COLO668 (cell line): ENCODE measurements around the gene GNB1L.

ENCODE experiments used
- DNase-seq: peaks from one replicate; lab custom pipeline; 2025; ENCODE audit not compliant: unreplicated experiment; lab: John Stamatoyannopoulos, UW

GNB1L gene, protein sequence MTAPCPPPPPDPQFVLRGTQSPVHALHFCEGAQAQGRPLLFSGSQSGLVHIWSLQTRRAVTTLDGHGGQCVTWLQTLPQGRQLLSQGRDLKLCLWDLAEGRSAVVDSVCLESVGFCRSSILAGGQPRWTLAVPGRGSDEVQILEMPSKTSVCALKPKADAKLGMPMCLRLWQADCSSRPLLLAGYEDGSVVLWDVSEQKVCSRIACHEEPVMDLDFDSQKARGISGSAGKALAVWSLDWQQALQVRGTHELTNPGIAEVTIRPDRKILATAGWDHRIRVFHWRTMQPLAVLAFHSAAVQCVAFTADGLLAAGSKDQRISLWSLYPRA

DNA sequence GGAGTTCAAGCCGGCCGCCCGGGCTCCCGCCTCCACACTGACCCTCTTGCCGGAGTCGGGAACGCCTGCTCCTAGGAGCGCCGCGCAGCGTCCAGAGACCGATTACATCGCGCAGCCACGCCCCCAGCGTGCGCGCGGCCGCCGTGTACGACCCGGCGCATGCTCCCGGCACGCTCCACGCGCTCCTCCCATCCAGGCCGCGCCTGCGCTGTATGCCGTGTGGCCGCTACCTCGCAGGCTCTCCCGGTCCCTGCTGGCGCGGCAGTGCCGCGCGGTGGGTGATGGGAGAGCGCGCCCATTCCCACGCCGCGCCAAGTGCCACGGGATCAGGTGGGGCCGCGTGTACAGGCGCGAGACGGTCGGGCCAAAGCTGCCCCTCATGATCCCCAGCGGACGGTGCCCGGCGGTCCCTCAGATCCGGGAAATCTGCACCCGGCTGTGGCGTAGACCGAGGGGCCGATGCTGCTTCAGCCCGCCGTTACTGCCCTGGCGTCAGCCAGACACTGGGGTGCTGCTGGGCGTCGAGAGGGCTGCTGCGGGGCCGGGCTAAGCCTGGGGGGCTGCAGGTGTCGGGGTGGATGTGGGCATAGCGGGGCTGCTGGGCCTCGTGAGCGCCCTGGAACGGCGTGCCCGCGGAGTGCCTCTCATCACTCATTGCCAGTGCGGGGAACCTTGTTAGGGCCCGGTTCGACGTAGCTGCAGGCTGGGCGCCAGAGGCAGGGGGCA lies at the start of gene GNB1L, which contains the start of gene RTL10:
GNB1L (minus strand) TSS at position 97 of the 726 bp plus-strand sequence. CDS start 33,519 bp downstream, outside the sequence.
RTL10 (minus strand) TSS at position 97 of the 726 bp plus-strand sequence. CDS start 2,613 bp downstream, outside the sequence.
- DNase-seq: peak; percentile 99

DNA sequence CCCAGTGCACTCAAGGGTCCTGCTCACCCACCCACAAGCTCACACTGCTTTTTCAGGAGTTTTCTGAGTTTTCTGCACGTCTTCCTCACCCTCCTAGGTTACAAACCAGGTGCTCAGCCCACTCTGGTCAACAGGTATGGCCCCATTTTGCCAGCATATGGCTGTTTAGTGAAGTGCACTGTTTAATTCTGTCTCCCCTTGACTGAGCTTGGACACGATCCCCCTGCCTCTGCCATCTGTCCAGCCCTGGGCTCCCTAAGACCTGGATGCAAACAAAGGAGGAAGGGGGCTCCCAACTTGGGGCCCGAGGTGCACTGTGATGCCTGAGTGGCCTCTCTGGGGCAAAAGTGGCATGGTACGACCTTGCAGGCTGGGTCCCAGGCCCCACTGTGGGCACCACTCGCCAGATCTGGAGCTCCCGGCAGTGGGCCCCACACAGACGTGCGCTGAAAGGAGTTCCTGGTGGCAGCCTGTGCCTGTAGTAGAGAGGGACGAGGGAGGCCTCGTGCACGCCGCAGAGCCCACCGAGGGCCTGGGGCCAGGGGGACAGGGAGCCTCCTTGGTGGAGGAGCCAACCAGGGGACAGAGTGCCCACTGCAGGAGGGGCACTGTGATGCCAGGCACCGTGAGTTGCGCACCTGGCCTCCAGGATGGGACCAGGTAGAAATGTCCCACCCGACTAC lies 49.6 kb upstream of the GNB1L start:
- DNase-seq: no peak

DNA sequence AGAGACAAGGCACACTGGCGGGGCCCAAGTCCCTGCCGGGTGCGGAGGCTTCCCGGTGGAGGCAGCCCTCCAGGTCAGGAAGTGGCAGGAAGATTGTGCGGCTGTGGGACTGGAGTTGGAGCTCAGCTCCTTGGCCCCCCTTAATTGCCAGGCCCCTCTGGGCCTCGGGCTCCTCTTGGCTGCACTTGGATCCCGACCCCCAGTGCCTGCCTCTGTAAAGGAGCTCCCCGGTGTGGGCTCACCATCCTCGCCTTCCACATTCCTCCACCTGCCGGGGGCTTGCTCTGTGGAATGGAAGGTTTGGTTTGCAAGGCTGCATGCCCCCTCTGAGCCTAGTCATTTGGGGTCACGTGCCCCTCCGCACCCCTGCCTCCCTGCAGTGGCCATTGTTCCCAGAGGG lies 48.8 kb upstream of the GNB1L start:
- DNase-seq: no peak

DNA sequence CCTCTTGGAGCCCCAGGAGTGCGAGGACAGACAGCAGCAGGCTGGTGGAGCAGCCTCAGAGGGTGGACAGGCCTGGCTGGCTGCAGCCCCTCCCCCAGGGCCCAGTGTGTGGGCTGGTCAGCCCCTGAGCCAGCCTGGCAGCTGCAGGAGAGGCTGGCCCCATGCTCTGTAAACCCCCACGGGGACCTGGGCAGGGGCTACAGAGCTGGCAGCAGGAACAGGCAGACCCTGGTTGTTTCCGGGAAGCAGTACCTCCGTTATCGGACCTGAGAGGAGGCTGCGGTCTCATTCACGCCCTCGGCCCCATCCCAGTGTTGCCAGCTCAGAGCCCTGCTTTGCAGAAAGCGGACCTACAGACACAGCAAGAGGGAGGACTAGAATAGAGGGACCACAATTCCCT lies 48.4 kb upstream of the GNB1L start:
- DNase-seq: no peak

DNA sequence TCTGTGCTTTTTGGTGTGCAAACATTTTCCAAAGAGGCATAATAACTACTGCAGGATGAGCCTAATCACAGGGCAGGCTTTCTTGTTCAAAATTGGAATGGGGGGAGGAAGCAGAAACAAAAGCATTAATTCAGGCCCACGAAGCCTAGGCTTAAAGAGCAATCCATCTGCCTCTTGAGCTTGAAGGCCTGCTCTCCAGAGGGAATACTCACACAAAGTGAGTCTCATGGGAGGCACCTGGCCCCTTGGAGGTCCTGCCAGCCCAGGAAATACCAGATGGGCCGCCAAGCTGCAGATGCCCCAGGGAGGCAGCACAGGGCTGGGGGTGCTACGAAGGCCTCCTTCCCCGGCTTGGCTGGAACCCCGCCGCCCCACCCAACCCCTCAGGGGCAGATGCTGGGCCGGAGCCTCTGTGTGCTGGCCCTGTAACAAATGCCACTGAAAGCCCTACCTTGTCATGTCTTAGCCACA lies 47.6 kb upstream of the GNB1L start:
- no peak for DNase-seq

DNA sequence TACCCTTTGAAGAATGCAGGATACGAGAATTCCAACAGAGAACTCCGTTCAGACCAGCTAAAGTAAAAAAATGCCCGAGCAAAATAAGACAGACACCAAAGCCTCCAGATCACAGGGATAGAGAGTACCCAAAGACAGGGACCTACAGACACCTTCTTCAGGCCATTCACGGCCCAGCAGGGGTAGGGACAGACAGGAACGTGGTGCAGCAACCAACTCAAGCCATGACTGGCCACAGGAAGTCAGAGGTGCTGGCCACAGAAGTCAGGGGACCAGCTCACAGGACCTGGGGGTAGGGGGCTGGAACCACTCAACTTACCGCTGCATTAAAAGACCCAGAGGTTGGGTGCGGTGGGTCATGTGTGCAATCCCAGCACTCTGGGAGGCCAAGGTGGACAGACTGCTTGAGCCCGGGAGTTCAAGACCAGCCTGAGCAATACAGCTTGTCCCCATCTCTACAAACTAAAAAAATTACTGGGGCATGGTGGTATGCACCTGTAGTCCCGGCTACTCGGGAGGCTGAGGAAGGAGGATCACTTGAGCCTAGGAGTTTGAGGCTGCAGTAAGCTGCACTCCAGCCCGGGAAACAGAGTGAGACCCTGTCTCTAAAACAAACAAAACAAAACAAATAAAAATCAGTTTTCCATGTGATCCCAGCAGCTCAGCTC lies 47.0 kb upstream of the GNB1L start:
- no peak for DNase-seq

DNA sequence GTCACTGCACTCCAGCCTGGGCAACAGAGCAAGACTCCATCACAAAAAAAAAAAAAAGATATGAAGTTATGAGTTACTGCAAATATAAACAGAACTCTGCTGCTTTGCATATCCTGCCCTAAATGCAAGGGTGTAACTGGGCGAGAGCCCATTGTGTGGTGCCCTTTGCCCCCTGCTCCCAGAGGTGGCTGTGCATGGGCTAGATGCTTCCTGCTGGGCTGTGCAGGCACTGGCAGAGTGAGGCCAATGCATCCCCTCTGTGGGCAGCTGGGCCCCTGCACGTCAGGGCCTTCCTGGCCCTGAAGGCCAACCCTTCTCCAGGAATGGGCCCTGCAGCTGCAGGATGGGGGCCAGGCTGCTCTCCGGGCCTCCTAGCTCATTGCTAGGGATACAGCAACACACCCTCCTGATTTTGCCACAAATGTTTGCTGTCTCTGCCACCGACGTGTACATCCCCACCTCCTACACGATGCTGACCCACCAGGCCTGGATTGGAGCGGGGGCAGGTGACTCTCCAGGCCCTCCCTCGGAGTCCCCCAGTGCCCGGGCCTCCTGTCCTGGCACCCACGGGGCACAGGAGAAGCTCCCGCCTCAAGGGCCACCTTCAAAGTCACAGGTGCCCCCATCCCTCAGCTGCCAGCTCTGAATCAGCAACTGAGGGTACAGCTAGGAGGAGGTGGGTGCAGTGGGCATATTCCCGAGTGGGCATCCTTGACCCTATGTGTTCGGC lies 46.2 kb upstream of the GNB1L start:
- no peak for DNase-seq

DNA sequence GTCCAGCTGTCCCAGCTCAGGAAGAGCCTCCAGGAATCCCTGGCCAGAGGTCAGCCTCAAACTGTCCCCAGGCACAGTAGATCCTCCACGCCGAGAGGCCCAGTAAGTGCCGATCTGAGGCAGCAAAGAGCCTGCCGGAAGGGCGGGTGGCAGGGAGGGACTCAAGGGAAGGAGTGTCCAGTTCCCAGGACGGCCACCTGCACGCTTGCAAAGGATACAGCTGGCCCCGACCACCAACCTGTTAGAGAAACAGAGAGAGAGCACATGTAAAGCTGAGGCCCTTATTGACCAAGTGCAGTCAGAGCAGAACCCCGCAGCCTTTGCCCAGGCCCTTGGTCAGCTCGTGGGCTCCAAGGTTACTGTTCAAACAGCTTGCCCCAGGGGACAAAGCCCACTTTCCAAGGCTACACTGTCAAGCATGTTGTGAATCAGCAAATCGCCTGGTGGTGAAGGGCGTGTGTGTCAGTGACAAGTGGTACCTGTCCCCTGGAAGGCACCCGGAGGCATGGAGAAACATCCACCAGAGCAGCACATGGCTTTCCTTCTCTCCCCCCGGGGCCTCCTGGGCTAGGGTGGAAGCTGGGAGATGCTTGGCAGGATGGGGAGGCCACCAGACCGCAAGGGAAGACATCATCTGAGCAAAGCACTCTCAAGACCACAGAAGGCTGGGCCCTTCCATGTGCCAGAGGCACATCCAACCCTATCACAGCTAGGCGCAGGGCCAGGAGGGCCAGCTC lies 44.3 kb upstream of the GNB1L start:
- DNase-seq: no peak

DNA sequence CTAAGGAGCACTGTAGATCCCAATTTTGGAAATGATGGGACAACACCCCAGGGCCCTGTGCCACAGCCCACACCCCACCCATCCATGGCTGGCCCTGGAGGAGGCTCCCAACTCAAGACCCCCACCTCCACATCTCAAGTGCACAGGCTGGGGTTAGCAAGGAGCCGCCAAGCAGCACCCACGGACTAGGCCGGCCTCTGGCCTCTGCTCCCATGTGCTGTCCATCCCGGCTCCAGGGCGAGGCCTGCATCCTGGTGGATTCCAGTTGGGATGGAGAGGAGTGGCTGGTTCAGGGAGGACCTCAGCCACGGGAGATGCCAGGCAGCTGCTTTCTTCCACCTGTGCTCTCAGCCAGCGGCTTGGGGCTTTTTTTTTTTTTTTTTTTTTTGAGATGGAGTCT lies 43.5 kb upstream of the GNB1L start:
- no peak for DNase-seq

DNA sequence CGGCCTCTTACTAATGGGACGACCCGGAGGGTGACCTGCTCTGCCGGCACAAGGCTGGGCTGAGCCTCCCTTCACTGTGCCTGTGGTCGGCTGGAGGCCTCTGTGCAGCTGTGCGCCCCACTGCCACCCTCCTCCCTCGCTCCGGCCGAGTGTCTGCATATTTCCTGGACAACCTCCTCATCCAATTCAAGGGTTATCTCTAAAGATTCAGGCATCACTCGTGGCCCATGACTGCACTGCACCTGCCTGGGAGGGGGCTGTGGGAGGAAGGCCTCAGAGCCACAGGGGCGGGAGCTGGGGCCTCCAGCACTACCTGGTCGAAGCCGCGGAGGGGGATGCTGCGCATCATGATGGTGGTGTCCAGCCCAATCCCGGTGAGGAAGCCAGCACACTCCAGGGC lies 43.1 kb upstream of the GNB1L start:
- no peak for DNase-seq

DNA sequence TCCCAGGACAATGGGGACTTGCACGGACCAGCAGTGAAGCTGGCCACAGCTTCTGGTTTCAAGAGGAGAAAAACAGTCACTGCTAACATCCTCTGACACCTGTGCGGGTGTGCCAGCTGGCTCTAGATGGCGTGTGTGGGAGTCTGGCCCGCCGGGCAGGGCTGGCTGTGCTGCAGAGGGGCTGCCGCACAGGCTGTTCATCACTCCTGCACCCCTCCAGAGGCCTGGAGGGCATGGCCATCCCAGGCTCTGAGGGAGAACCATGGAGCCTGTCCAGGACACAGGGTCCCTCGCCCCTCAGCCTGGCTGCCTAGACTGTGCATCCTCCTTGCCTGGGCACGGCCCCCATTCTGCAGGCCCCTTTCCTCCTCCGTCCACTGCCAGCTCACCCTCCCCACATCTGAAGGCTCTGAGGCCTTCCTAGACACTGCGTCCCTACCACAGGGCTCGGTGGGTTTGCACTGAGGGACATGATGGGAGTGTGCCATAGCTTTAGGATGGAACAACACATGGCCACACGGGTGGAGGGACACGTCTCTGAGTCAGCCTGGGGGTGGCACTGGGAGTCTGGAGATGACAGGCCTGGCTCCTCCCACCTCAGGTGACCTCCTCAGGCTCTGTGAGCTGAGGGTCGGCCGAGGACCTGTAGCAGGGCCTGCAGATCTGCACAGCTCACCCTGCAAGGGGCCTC lies 42.1 kb upstream of the GNB1L start:
- no peak for DNase-seq

DNA sequence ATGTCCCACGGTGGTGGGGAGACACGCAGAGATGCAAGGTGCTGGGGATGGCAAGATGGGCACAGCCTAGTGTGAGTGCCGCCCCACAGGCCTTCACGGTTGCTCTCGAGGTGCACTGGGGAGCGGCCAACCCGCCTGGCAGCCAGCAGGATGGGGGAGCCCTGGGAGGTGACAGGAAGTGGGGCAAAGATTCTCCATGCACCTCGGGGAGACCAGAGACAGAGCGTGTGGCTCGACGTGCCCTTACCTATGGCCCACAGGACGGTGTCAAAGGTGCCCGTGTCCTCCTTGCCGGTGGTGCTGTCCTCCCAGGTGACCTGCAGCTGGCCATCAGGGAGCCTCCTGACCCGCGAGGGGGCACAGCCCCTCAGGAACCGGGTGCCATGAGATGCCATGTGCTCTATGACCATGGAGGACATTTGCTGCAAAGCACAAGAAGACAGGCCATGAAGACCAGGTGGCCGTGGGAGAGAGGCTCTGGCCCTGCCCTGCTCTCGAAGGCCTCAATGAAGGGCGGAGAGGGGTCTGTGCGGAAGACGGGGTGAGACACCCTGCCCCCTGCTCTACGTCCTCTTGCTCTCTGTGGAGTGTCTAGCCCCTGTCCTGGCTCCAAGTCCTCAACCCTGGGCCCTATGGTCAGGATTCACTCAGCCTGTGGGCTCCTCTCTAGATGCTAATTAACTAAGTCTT lies 40.6 kb upstream of the GNB1L start:
- DNase-seq: no peak

DNA sequence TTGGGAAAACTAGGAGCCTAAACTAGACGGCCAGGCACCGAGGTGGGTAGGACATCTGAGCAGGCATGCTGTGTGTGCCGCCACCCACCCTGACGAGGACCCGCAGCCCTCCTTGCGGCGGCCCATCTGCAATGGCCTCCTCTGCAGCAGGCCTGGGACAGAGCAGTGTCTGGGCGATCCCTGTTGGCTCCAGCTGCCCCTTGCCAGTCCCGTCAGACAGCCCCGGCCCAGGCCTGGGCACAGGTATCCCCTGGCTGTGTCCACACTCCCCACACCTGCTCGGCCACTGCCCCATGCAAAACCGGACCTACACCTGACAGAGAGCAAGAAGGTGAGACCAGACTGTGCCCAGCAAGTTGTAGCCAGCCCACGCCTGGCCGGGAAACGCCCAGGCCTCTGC lies 38.7 kb upstream of the GNB1L start:
- DNase-seq: no peak

DNA sequence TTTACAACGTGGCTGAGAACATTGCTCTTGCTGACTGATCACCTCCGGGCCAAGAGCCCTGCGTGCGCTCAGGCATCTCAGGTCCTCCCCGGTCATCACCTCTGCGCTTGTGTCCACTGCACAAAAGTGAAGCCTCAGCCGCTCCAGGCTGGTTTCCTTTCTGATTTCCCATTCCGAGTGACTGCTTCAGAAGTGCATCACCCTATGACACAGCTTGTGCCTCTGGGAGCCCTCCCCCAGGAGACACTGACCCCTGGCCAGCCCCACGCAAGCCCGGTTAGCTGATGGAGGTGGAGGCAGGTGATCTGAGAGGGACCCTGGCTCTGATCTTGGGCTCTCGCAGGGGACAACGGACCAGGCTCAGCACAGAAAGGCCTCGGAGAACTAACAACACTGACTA lies 38.3 kb upstream of the GNB1L start:
- DNase-seq: no peak

DNA sequence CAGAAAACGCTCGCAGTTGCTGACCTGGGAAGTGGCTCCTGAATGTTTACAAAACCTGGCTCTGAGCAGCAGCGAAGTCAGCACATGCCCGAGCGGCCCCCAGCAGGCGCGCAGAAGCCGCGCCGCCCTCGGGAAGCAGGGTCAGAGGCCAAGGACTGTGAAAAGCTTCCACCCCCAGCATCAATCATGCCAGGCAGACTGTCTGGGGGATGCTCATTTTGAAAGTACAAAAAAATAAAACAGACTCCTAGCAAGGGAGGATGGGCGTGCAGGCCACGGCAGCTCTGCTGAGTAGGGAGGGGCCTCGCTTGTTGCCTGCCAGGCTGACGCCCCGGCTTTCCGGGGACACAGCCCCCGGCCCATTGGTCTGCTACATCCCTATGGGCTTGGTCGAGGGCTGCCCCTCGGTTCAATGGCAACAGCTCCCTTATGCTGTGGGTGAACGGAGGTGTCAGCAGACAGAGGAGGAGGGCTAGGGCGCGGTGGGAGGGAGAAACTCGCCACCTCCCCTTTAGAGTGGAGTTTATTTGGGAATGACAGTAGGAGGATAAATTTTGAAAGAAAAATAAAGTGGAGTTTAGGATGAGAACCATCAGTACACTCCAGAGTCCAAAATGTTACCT lies 37.7 kb upstream of the GNB1L start:
- DNase-seq: peak; percentile 75

DNA sequence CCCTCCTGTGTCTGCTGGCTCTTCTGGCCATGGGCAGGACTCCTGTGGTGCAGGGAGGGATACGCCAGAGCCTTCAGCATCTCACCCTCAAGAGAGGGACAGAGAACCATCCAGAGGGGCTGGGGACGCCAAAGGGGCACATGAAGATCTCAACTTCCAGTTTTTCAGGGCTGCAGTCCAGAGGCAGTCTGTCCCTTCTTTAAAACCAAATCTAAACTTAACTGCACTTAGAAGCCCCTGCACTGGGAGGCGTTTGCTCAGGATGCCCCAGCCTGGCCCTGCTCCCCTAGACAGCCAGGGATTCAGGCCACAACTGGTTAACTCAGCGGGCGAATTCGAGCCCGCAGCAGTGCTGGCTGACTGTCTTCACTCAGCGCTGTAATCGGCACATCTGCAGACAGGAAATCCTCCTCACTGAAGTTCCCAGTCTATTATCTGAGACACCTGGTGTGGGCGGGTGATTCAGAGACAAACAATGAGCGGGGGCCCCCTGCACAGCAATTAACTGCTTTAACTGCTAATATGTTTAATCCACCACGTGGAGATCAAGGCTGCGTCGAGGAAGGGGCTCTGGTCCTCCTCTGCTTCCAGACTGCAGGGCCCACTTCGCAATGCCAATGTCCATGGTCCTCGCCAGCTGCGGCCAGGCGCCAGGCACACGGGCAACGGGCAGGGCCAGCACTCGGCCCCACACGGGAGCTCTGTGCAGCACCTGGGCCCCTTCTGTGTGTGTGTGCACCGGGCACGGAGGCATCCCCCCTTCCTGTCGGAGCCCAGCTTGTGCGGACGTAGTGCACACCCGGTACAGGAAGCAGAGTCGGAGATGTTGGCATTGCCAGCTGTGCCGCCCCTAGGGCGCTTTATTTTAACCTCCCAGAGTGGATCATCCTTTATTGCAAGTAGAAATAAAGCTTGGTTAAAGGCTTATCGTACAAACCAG lies 36.9 kb upstream of the GNB1L start:
- peak; percentile 88 for DNase-seq
